ENCODE data around the gene AMBRA1. TPM values are rescaled to one million over a fixed set of nuclear protein-coding genes. Genes with fewer than 3 reads are reported as not detected.

AMBRA1 gene
- total RNA-seq, 1 experiment from 2014 or later: 15.8 TPM

- ATAC-seq (no peak), DNase-seq (no peak)
- no peaks in the 10 kb centered on the region for H4K20me1 ChIP-seq (ENCODE audit: low read length)
- H3K4me2 ChIP-seq (ENCODE audit: low read length): no peak overlapping the region
- CTCF ChIA-PET: interaction anchor here (0.5 to 0.9 kb wide), 3 partner anchors 20 to 228 kb away, joined by 3 to 6 read pairs (median 4); no protein-coding TSS in a partner anchor
- peaks cover 8% of the 10 kb centered on the region; the same call in 1 of the 2 replicates for H3K4me1 ChIP-seq (ENCODE audit: insufficient read depth, low read length)
- H3K27me3 ChIP-seq (ENCODE audit: low read length): 0 out of 2 replicates have a peak, but pooled peaks cover 2% of the 10 kb centered on the region
- H3K27ac ChIP-seq (ENCODE audit: low read length): no peak overlapping the region
- no peaks in the 10 kb centered on the region for H3K9me3 ChIP-seq (ENCODE audit: low read length)
- H3K79me2 ChIP-seq (ENCODE audit: low read length): no peaks in the 10 kb centered on the region
- no TSS peak for BruUV-seq (replicated peaks)
- POLR2A ChIA-PET (ENCODE audit: unreplicated experiment): no interaction called here
- TF ChIP-seq EZH2 (IDR thresholded peaks at IDR 0.05; ENCODE audit: low read length, unreplicated experiment) (no peak), EZH2phosphoT487 (IDR thresholded peaks at IDR 0.05; ENCODE audit: borderline replicate concordance, low read length) (no peak)
- TF ChIP-seq, protein P1, sequence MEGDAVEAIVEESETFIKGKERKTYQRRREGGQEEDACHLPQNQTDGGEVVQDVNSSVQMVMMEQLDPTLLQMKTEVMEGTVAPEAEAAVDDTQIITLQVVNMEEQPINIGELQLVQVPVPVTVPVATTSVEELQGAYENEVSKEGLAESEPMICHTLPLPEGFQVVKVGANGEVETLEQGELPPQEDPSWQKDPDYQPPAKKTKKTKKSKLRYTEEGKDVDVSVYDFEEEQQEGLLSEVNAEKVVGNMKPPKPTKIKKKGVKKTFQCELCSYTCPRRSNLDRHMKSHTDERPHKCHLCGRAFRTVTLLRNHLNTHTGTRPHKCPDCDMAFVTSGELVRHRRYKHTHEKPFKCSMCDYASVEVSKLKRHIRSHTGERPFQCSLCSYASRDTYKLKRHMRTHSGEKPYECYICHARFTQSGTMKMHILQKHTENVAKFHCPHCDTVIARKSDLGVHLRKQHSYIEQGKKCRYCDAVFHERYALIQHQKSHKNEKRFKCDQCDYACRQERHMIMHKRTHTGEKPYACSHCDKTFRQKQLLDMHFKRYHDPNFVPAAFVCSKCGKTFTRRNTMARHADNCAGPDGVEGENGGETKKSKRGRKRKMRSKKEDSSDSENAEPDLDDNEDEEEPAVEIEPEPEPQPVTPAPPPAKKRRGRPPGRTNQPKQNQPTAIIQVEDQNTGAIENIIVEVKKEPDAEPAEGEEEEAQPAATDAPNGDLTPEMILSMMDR (conservative IDR thresholded peaks at IDR 0.05; ENCODE audit: low read depth, low read length): no peak
- H3K36me3 ChIP-seq (ENCODE audit: low read depth, low read length): no peaks in the 10 kb centered on the region
- H3K9ac ChIP-seq (ENCODE audit: low read length): no peak overlapping the region
- H3F3A ChIP-seq (ENCODE audit: low read length, unreplicated experiment): no peaks in the 10 kb centered on the region
- no peak overlapping the region for H3K4me3 ChIP-seq (ENCODE audit: low read length)
- intact Hi-C loops (cut with micrococcal nuclease): no loop called here
- H3K9me2 ChIP-seq (replicated peaks; ENCODE audit: low read length): no peaks in the 10 kb centered on the region
- H2AFZ ChIP-seq (ENCODE audit: low read length): no peak overlapping the region
Observed at GRCh38 chr11:46383404-46383758, 210.4 kb downstream of the AMBRA1 start.

DNA sequence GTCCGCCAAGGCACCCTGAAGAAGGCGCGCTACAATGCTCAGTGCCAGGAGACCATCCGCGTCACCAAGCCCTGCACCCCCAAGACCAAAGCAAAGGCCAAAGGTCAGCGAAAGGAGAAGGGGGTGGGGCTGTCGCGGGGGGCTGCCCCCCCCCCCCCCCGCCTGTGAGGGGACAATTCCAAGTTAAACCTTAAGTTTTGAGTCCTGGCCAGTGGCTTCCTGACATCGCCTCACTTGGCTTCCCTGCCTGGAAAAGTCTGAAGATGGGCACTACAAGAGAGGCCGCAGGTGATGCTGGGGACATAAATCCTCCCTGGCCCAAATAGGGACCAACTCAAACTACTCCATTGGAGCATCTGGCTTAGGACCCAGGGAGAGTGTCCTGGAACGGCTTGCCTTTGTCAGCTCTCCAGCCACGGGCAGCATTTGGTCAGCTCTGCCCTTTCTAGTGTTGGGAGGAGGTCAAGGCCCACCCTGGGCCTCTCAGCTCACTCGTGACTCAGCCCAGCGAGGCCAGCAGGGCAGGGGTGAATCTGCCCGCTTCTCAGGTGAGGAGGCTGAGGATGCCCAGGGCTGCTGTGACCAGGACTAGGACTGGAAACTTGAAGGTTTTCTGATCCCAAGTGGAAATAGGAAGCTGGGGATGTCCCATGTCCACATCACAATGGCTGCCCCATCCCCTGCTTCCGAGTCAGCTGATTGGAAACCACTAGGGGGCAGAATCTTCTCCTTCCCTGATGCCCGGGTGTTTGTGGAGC is 211.0 kb downstream of the AMBRA1 start:
- H4K20me1 ChIP-seq (ENCODE audit: low read length): no peaks in the 10 kb centered on the region
- intact Hi-C loops (cut with micrococcal nuclease): no loop called here
- no peaks in the 10 kb centered on the region; the same call in 1 of the 2 replicates for H3K36me3 ChIP-seq (ENCODE audit: low read depth, low read length)
- no peaks in the 10 kb centered on the region for H3K9me2 ChIP-seq (replicated peaks; ENCODE audit: low read length)
- POLR2A ChIA-PET (ENCODE audit: unreplicated experiment): no interaction called here
- peak overlapping the region; percentile 79 for H3K4me3 ChIP-seq (ENCODE audit: low read length)
- H3K79me2 ChIP-seq (ENCODE audit: low read length): no peaks in the 10 kb centered on the region
- TF ChIP-seq EZH2phosphoT487 (IDR thresholded peaks at IDR 0.05; ENCODE audit: borderline replicate concordance, low read length) (no peak), EZH2 (IDR thresholded peaks at IDR 0.05; ENCODE audit: low read length, unreplicated experiment) (no peak)
- TF ChIP-seq, protein P1 (conservative IDR thresholded peaks at IDR 0.05; ENCODE audit: low read depth, low read length): peak; percentile 66
- peaks cover 8% of the 10 kb centered on the region; the same call in 1 of the 2 replicates for H3K4me1 ChIP-seq (ENCODE audit: insufficient read depth, low read length)
- H2AFZ ChIP-seq (ENCODE audit: low read length): no peak overlapping the region
- BruUV-seq (replicated peaks): no TSS peak
- no peak overlapping the region for H3K27ac ChIP-seq (ENCODE audit: low read length)
- H3K4me2 ChIP-seq (ENCODE audit: low read length): peak overlapping the region; percentile 93
- no peak for ATAC-seq
- no peaks in the 10 kb centered on the region for H3K9me3 ChIP-seq (ENCODE audit: low read length)
- no peaks in the 10 kb centered on the region for H3K27me3 ChIP-seq (ENCODE audit: low read length)
- H3K9ac ChIP-seq (ENCODE audit: low read length): no peak overlapping the region
- no peaks in the 10 kb centered on the region for H3F3A ChIP-seq (ENCODE audit: low read length, unreplicated experiment)
- CTCF ChIA-PET: interaction anchor here (0.5 to 0.9 kb wide), 2 partner anchors 19 to 229 kb away, joined by 3 to 6 read pairs; no protein-coding TSS in a partner anchor
- peak; percentile 36 for DNase-seq
